ENCODE results near the gene PNMA6E.

PNMA6E gene

DNA sequence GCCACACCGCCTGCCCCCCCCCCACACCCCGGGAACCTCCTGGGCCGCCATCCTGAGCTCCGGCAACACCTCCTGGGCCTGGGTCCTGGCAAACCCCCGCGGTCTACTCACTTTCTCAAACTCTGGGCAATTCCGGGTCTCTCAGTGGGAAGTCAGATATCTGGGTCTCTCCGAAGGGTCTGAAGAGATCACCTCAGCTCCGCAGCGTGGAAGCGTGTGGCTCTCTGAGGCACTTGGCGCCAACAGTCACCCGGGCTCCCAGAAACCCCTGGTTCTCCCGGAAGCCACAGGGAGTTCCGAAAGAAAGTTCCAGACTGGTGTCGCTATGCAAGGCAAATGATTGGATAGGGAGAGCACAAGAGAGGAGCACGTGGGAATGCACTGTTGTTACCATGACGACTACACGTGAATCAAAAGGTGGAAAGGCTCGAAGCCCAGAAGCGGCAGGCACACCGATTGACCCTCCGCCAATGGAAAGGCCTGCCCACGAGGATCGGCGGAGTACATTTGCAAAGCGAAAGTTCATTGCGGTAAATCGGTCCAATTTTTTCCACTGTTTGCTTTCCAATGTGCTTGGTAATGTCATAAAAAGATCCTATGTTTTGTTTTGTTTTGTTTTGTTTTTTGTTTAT, at the start of gene PNMA6E:
Gene PNMA6E, minus strand, starts transcription at position 218 of the 632 bp plus-strand sequence. CDS start 2,501 bp downstream, outside the sequence.
- DNase-seq, result no peak

DNA sequence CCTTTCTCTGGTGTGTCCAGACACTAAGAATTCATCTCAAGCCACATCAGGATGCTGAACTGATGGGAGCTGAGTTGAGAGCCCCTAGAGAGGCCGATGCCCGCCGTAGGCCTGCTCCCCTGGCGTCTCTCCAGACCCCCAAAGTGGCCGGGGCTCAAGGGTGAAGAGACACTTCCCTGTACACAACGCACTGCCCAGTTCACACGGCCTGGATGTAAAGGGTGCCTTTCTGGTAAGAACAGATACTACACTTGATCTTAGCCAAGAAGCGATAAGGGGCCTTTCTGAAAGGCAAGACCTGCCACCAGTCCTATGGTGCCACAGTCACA, 49.8 kb upstream of the PNMA6E start:
- no peak for DNase-seq

DNA sequence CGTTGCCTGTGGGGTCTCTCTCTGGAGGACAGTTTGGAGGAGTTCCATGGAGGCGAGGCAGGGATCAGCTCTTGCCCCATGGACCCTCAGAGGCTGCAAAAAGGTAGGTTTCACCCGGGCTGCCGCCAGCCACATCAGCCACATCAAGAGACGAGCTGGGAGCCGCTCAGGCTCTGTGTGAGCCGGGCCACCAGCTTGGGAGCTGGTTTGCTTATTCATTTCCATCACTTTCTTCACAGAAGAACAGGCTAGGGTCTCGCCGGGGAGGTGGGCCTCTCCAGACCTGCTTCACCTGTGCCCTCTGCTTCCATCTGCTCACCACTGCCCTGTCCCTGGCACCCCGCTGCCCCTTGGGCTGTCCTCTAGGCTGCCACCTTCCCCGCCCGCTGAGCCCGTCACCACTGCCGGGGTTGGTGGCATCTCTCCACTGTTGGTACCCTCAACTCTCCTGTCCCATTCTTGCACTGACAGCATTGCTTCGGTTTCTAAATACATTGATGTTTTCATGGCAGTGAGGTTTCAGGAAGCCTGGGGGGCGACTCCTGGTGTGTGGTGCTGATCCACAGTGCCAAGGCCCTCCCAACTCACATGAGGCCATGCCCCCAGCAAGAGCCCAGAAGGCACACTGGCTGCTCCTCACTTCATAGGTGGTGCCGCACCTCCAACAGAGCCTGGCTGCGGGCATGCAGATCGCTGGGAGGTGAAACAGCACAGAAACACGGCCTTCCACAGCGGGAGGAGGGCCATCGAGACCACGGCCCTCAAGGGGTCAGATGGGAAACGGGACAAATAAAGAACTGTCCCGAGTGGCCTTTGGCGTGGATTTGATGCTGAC, 49.2 kb upstream of the PNMA6E start:
- no peak for DNase-seq

DNA sequence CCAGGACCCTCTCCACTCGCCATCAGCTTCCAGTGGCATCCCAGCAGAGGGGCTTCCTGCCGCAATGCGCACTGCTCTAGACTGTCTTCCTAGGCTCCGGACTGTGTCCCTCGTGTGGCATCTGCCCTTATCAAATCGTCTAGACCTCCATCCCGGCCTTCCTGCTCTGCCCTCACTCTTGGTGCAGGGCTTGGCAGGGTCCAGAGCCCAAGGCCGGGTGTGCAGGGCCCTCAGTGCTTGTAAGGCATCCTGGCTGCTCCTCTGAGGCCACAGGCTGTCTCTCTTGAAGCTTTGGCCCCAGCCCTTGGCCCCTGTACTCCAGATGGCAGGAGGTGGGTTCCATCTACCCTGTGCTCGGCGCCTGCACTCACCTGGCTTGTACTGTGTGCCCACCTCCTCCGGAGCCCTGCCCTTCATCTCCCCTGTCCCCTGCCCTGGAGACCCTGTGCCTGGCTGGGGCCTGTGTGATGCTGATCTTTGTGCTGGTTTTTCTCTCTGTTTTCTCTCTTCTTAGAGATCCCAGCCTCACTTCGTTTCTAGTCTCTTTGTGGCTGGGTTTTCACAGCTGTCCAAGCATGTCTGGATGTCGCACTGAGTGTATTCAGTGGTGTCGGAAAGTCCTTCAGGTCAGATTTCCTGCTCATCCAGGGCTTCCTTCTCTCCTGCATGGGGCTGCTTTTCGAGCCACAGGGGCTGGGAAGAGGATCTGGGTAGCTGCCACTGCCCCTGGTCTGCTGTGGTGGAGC, 48.4 kb upstream of the PNMA6E start:
- DNase-seq, result no peak

DNA sequence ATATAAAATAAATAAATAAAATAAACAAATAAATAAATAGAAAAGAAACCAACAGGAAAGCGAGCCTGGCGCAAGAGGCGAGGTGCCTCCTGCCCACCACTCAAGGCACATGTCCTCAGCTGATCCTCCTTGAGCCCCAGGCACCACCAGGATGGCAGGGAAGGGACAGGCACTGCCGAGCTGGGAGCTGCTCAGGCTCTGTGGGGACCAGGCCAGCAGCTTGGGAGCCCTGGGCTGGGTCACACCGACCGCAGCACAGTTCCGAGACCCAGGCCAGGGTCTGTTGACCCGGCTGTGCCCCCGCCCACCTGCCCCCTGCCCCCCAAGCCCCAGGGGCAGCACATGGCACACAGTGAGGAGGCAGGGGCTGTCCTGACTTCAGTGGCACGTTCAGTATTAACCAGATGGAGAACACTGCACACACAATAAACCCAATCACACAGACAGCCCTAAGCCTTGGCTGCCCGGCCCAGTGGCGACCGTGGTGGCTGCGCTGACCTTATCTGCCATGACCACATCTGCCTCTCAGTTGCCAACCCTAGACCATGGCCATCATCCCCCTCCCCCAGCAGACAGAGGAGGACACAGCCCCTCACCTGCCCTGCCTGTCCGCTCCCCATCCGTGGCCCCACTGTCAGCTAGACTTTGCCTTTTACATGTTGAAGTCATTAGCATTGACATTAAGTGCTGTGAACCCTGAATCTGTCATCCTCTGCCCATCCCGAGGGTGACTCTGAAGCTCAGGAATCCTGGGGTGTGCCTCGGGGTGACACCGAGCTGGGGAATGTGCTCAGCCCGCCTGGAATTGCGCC, 47.6 kb upstream of the PNMA6E start:
- DNase-seq, result no peak

DNA sequence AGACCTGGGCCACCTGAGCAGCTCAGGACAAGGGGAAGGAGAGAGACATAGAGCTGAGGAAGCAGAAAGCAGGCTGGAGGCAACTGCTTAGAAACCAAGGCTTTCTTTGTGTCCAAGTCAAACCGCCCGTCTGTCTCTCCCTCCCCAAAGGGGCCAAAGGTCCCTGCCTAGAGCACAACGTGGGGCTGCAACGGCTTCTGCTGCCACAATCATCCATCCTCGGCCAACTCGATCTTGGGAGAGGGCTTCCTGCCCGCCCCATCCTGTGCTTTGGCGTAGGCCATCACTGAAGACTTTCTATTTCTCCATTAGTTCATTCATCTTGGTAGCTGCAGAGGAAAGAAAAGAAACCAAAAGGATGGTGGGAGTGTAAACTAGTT, 46.4 kb upstream of the PNMA6E start:
- no peak for DNase-seq

DNA sequence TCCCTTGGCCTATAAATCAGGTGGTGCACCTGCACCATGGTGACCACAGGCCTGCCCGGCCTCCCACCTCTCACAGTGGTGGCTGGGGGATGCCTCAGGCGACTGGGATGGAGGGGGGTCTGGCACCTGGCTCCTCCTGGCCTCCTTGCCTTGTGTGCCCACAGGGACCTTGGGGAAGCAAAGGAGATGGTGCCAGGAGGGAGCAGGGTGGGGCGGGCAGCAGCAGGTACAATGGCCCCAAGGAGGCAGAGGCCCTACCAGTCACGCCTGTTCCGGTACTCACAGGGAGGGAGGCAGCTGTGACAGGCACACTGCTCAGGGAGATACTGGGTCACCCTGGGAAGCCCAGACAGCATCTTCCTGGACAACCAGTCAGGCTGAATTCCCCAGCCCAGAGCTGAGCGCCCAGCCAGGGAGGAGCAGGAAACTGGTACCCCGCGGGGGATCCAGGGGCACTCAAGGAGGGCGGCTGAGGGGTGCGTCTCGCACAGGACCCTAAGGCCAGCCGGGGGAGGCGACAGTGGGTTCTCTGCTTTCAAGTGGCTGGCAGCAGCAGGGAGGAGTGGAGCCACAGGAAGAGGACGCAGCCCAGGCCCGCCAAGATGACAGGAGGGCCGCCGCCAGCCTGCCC, 45.9 kb upstream of the PNMA6E start:
- DNase-seq, result no peak

DNA sequence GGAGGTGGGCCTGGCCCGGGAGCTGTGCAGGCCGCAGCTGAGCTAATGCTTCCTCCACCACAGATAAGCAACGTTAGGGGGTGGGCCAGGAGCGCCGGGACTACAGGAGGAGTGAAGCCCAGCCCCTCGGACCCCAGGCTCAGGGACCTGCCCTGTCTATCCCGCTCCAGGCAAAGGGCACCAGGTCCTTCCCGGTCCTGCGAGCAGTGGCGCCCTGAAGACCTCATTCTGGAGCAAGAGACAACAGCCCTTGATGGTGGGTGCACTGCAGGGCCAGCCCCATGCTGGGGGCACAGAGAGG, 45.4 kb upstream of the PNMA6E start:
- no peak for DNase-seq

DNA sequence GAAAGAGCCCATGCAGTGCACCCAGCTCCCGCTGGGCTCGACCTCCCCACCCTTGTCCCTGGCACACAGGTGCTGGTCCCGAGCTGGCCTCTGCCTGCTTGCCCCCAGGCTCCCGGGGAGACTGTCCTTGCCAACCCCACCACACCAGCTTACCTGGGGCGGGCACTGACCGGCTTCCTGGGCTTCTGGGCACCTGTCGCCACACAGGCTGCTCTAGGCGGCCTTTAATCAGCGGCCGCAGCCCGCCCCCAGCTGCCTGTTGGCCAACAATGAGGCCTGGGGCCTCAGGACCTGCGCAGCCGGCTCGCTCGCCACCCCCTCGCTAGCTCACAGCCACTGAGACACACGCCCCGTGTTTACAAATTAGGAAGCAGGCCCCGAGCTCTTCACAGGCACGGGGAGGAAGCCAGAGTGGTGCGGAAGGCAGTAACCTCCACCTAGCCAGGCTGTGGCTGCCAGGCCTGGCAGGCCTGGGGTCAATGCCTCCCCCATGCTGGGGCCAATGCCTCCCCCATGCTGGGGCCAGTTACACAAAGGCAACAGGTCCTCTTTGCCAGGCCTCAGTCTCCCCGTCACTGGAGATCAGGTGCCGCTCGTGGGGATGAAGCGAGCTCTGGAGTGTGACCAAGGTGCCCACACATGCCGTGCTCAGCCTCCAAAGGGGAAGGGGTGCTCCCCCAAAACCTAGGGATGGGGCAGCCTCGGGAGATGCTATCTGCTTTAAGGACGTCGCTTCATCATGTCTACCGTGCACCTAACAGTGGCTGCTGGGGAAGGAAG, 44.9 kb upstream of the PNMA6E start, which contains the start of gene TREX2:
Gene TREX2, minus strand, starts transcription at position 201 of the 780 bp plus-strand sequence. CDS start 626 bp downstream, outside the sequence.
- DNase-seq, result no peak

DNA sequence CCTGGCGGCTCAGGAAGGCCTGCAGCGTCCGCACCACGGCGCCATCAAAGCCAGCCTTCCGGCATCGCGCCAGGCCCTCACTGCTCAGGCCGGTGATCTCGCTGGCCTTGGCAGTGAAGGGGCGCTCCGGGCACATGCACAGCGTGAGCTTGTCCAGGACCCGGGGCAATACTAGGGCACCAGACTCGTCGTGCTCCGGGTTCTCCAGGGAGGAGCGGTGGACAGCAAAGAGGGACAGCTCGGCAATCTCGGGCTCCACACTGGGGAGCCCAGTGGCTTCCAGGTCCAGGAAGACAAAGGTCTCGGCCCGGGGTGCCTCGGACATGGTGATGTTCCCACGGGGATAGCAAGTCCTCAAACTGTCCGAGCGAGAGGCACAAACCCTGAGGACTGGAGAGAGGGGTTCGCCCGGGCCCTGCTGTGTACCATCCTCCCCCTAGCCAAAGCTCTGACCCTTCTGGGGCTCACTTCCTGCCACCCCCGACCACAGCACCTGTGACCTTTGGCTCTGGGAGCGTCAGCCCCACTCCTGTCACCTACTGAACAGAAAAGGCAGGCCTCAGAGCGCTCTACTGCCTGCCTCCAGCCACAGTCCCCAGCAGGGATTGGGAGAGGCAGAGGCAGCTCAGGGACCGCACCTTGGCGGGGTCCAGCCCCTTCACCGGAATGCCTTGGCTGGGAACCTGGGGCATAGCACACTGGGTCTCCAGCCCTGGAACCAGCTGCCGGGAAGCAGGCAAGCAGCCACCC, 44.1 kb upstream of the PNMA6E start:
- no peak for DNase-seq

DNA sequence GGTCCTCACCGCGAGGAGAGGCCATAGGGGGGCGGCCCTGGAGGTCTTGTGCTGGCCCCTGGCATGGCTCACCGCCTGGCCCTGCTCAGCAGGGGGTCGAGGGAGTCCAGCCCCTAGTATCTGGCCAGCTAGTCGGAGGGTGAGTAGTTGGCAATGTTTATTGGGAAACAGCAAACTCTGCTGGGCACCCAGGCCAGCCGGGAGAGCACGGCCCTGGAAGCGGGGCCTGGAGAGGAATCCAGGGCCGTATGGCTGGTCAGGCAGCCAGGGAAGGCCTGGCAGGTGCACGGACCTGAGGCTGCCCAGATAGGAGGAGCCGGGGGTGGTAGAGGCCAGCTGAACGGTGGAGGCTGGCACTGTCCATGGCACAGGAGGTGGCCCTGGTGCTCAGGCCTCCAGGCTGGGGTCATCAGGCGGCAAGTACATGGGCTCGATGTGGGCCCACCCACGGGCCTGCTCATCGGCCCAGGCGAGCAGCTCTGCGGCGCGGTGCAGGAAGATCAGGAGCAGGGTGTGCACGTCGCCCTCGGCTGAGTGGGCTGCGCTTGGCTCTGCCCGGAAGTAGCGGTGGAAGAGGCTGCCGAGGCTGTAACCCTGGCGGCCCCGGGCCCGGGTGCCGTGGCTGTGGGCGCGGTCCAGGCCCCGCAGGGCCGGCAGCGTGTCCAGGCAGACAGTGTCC, 43.3 kb upstream of the PNMA6E start:
- DNase-seq, result no peak

DNA sequence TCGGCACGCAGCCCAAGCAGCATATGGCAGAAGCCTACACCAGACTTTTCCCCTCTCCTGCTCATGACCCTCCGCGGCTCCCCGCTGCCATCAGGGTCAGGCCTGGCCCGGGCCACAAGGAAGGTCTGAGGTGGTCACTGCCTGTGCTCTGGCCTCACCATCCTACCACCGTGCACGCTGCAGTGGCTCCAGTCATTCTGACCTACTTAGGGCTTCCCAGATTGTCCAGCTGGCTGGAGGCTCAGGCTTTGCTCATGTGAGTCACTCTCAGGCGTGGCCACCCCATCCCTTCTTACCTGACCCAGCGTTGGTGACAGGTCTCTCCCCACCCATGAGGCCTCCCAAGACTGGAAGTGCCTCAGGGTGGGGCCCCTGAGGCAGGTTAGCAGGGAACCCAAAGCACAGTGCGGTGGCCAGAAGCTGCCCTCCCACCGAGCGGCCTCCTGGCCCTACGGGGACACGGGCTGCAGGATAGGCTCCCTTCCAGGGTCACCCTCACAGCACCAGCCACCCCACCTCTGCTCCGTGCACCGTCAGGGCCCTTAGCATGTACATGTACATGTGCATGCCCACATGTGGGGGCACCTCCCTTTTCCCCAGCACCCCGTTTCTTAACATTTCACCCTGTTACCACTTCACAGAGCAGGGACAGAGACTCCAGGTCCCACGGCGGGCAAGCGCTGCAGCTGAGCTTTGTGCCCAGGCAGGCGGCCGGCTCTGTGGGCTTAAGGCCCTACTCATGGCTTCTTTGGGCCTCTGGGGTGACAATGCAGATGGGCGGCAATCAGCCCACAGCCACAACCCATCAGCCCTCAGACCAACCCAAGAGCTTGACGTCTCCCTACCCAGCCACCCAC, 42.6 kb upstream of the PNMA6E start:
- DNase-seq, result no peak

DNA sequence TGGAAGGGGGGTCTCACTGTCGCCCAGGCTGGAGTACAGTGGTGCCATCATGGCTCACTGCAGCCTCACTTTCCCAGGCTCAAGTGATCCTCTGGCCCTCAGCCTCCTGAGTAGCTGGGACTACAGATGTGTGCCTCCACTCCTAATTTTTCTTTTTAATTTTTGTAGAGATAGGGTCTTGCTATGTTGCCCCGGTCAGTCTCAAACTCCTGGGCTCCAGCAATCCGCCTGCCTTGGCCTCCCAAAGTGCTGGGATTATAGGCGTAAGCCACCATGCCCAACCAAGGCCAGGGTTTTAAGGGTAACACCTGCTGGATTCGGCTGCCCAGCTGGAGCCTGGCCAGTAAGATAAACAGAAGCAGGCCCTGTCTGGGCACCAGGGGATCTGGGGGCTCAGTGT, 41.3 kb upstream of the PNMA6E start:
- DNase-seq, result no peak

DNA sequence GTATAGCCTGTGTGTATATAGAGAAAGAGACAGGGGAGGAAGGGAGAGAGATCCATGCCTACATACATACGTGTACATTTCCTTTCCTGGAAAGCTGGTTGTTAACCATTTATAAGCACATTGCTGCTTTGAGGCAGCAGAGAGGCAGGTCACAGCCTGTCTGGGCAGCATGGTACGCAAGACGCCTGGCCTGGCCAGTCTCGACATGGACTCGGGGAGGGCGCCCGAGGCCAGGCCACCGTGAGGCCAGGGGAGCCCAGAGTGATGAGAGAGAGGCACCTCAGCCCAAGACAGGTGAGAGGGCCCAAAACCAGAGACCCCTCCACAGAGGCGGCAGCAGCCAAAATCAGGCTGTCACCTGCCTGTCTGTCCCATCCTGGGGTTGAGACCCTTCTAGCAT, 40.8 kb upstream of the PNMA6E start:
- DNase-seq, result no peak

DNA sequence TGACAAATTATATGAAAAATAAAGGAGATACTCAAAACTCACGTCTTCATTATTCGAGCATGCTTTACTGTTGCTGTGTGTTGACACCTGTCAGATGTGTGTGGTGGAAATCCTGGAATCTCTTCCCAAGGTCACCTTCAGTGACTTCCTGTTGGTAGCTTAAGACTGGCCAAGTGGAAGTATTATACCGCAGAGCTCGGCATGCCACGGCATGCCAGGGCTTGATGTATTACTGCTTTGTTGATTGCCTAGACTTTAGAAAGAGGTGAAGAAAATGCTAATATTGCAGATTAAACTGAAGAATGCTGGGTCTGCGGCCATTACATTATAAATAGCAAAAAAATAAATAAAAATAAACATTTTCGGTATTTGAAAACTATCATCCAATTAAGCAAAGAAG, 40.1 kb upstream of the PNMA6E start:
- no peak for DNase-seq

DNA sequence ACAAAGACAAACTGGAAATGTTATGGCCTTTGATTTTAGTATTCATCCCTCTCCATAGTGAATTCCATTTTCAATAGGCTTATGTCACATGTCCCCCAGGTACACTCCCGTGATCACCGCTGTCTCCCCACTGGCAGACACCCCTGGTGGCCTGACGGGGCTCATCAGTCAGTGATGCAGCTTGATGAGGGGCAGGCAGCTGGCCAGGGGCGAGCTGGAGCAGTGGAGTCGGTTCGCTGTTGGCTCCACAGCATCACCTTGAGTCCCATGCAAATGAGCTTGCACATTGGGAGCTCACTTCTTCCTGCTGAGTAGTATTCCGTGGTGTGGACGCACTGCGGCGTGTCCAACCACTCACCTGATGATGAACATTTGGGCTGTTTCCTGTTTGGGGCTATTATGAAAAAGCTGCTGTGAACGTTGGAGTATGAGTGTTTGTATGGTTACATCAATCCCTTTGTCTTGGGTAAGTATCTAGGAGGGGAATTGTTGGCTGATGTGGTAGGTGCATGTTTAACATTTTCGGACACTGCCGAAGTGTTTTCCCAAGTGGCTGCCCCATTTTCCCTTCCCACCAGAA, 39.5 kb upstream of the PNMA6E start:
- no peak for DNase-seq

DNA sequence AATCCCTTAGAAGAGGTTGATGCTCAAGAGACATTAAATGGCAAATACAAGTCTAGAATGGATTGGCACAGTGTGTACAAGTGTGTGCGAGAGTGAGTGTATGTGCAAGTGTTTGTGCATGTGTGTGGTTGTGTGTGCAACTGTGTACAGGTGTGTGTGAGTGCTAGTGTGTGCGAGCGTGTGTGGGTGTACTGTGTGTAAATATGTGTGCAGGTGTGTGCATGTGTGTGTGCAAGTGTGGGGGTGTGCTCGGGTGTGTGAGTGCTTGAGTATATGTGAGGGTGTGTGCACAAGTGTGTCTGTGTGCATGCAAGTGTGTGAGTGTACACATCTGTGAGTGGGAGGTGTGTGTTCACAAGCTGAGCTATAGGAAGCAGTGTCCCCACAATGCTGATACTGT, 38.8 kb upstream of the PNMA6E start:
- DNase-seq, result no peak

DNA sequence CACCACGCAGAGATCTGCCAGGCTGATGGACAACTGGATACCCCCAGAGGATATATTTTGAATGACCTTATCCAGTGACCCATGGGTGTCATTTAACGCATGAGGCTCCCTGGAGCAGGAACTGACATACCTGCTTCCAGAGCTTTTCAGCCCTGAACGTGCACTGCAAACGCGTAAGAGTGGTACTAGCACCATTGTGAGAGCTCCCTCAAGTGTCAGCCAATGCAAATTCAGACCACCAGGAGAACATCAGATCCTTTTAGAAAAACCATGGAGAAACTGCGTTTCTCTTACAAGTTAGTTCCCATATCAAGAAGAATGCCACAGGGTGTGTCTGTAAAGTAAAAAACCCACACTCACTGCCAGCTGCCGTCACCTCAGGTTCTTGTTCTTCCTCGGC, 37.4 kb upstream of the PNMA6E start:
- no peak for DNase-seq

DNA sequence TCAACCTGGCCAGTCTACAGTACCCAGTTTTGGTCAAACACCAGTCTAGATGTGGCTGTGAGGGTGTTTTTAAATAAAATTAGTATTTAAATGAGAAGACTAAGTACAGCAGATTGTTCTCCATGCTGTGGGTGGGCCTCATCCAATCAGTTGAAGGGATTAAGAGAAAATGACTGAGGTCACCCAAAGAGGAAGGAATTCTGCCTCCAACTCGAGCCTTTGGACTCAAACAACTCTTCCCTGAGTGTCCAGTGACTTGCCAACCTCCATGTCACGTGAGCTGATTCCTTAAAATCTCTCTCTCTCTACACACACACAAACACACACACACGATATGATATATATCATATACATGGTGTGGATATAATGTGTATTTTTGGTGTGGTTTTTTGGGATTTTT, 34.7 kb upstream of the PNMA6E start:
- DNase-seq, result no peak

Measured in NCI-H1436 treated with DMSO at 0.1 percent for 48 hours (cell line).